HG02610 (cell line): ENCODE measurements around the gene MAPK8IP3.
"Not testable (repeated sequence)": the region's sequence is repeated elsewhere in the genome, so short reads cannot be mapped to it uniquely, and the experiment has no call there.

ENCODE experiments used
- ATAC-seq: cut with Tn5 transposase; IDR thresholded peaks from one replicate; pipeline ENCODE4 v1.9.1; 2021; ENCODE audit warnings: mild to moderate bottlenecking, moderate library complexity; ENCODE audit not compliant: unreplicated experiment

The MAPK8IP3 gene

GRCh38 chr16:1708083-1708767 lies 2.2 kb downstream of the MAPK8IP3 start:
- no peak for ATAC-seq

GRCh38 chr16:1708768-1709180 lies 2.8 kb downstream of the MAPK8IP3 start:
- no peak for ATAC-seq

GRCh38 chr16:1709356-1709755 lies 3.4 kb downstream of the MAPK8IP3 start:
- ATAC-seq, result no peak

GRCh38 chr16:1710811-1711507 lies 5.0 kb downstream of the MAPK8IP3 start:
- ATAC-seq, result no peak

- no peak for ATAC-seq
Measured at GRCh38 chr16:1712791-1713261, 6.8 kb downstream of the MAPK8IP3 start.

- no peak for ATAC-seq
Measured at GRCh38 chr16:1713331-1713730, 7.3 kb downstream of the MAPK8IP3 start.

- no peak for ATAC-seq
Measured at GRCh38 chr16:1713933-1714332, 7.9 kb downstream of the MAPK8IP3 start.

GRCh38 chr16:1715220-1715619 lies 9.2 kb downstream of the MAPK8IP3 start:
- ATAC-seq, result no peak

- not testable (repeated sequence) for ATAC-seq
Measured at GRCh38 chr16:1718236-1718635, 12.2 kb downstream of the MAPK8IP3 start.

- not testable (repeated sequence) for ATAC-seq
Measured at GRCh38 chr16:1719559-1720229, 13.7 kb downstream of the MAPK8IP3 start.

- no peak for ATAC-seq
Measured at GRCh38 chr16:1721372-1721771, 15.4 kb downstream of the MAPK8IP3 start.

- no peak for ATAC-seq
Measured at GRCh38 chr16:1723450-1724147, 17.6 kb downstream of the MAPK8IP3 start.

GRCh38 chr16:1724491-1724890 lies 18.5 kb downstream of the MAPK8IP3 start:
- ATAC-seq, result no peak

GRCh38 chr16:1726661-1727502 lies 20.9 kb downstream of the MAPK8IP3 start:
- no peak for ATAC-seq

- ATAC-seq, result no peak
Measured at GRCh38 chr16:1727651-1728624, 21.9 kb downstream of the MAPK8IP3 start.

GRCh38 chr16:1729026-1729425 lies 23.0 kb downstream of the MAPK8IP3 start:
- no peak for ATAC-seq

GRCh38 chr16:1729445-1729844 lies 23.4 kb downstream of the MAPK8IP3 start:
- no peak for ATAC-seq

GRCh38 chr16:1731073-1731472 lies 25.1 kb downstream of the MAPK8IP3 start:
- ATAC-seq, result no peak

GRCh38 chr16:1731603-1732002 lies 25.6 kb downstream of the MAPK8IP3 start:
- ATAC-seq, result no peak
